DMS153 treated with DMSO at 0.1 percent for 48 hours (cell line): ENCODE data around the gene ELMO1.
"Not testable (repeated sequence)": the region's sequence is repeated elsewhere in the genome, so short reads cannot be mapped to it uniquely, and the experiment has no call there.

Experiments
- DNase-seq: peaks from one replicate; lab custom pipeline; 2025; ENCODE audit not compliant: unreplicated experiment; lab: John Stamatoyannopoulos, UW

ELMO1 gene

DNA sequence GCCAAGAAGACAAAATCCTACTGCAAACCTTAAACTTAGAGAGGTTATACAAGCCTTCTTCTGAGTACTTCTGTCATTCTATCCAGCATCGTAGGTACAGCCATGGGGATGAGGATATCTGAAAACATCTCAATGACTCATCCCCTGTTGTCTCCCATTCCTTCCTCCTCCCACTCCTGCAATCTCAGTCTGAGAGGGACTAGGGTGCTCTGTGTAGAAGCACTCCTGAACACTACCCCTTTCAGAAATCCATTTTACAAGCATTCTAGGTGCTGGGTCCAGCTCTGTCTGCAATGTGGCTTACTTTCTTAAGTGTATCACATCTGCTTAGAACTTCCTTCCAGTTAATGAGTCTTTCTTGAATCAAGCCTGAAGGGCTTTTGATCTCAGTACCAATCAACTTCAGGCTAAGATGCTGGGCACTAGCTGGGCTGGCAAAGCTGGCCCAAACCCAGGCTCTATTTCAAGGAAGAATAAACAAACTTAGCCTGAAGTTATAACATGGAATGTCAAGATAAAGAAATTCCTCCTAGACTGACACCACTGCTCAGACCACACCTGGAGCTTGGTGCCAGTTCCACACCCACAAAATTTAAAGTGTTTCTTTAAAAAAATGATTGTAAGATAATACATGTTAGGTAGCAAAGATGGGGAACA lies 454.1 kb downstream of the ELMO1 start:
- DNase-seq, result no peak

DNA sequence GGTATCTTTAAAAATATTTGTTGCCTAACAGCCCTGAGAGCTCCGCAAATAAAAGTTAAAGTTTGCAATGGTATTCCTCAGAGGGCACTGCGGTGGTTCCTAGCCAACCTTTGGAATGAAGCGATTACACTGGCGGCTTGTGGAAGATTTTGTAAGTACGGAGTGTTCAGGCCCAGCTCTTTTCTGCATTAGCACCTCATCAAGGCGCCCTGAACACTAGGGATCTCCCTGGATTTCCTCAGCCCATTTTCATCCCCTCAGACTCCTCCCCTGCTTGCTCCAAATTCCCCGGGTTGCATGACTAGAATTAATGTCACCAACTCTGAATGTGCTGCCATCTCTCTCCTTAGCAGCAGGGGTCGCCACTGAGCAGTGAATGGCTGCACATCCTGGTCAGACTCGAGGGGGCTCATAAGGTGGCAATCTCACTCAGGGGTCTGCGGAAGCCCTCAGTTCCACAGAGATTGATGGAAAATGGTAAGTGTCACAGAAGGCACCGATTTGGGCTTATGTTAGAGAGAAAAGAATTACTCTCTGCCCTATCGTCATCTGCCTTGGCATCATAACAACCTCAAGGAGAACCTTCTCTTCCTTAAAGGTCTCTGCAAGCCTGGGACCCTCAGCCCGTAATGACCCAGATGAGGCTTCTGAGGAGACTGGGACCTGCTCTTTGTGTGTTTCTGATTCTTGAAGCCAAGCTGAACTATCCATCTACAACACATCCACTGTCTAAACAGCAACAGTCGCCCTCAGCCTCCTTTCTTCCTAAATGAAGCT lies 461.5 kb downstream of the ELMO1 start:
- DNase-seq, result peak; percentile 36

DNA sequence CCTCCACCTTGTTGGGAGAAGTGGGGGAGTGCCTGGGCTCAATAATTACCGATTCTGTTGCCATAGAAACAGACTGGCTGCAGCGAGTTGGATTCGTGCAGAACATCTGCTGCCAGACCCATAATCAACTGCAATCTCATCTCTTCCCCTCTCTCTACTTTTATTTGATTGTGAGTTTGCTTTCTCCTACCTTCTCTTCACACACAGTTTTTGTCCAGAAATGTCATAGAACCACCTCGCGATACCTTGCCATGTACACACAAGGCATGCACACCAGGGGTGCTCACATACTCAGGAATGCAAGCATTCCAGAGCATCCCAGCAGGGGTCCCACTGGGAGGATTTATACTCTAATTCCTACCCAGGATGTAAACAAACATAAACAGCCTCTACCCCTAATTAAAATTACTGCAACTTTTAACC lies 462.1 kb downstream of the ELMO1 start:
- peak; percentile 18 for DNase-seq

DNA sequence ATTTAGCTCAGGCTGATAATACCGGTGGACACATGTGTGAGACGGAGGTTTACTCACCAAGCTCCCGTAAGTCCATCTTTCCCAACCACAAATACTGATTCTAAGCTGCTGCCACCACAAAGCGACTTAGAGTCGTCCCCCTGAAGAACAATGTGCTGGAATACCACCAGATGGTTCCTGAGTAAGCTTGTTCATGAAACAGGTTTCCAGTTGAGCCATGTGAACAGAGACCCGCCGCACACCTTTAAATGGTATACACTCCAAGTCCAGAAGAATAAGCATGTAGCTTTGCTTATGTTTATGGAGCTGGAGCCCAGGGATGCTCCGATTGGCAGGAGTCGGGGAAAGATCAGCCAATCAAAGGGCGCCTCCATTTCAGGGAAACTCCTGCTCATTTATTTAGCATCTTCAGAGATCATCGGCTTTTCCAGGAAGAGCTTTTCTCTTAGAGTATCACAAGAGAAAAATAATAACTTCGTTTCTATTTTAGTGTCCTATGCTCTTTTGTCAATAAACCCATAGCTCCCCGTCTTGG lies 462.7 kb downstream of the ELMO1 start:
- DNase-seq, result peak; percentile 78

DNA sequence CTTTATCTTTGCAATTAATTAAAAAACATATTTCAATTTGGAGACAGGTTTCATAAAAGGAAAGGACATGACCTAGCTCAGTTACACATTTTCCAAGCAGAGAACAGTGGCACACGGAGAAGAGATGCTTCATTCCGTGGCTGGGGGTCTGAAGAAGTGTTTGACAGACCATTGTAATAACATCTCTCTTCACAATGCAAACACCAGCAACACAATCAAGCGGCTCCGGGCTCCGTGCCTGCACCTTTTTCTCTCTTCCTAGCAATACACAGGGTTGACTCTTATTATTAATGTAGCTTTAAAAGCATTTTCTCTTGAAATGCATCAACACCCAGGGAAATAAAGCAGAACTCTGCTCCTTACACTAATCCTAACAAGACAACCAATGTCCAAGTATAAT lies 463.3 kb downstream of the ELMO1 start:
- DNase-seq, result no peak

DNA sequence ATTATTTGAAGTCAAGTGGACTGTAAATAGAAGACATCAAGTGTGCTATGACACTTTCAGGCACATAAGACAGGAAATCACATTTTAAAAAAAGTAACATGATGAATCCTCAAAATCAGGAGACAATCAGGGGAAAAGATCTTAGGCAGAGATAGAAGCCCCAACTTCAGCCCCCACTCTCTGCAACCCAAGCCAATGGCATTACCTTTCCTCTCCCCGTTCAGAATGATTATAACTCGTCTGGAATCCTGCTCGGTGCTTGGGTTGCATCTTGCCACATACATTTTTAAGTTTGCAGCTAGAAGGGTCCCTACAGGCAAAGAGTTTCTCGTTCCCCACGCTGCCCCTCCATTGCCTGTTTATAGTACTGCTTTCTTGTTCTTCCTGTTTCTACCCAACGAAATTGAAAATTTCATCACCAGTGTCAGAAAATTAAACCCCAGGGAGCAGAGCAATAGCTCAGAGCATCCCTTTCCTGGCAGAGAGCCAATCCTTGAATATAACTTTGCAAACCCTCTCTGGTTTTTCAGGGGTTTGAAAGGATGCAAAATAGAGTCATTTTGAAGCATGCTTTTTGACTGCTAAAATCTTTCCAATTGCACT lies 463.9 kb downstream of the ELMO1 start:
- DNase-seq, result peak; percentile 52

DNA sequence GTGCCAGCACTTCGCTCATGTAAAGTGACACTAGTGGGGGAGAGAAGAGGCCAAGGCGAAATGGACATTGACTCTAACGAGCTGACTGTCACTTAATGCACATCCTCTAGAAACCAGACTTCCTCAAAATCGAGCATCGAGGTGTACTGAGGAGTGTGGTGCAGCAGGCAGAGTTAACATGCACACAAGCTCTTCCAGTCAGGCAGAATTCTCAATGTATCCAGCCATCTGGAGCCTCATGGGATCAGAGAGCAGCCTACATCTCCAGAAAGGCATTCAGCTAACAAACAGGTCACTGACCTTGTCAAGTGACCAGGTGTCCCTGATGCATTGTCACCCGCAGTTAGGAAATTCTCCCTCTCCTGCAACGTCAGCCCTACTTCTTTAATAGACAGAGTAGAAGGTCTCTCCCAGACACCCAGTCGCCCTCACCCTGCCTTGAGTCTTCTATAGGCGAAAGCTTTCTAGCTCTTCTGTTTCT lies 464.6 kb downstream of the ELMO1 start:
- DNase-seq, result no peak

DNA sequence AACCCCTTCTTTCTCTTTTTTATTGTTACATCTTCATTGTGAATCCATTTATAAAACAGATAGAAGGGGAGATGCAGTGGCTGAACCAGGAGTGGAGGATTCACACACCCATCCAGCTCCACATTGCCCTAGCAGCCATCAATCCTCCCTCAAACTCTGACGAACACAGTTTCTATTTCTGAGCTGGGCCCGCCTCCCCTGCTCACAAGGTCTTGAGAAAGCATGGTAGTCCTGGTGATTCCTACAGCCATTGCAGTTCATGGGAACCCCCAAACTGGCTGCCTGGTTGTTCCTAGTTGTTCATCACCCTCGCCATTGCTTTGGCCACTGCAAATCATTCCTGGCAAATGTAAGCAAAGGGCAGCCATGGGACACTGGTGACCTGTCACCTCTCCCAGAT lies 465.9 kb downstream of the ELMO1 start:
- no peak for DNase-seq

DNA sequence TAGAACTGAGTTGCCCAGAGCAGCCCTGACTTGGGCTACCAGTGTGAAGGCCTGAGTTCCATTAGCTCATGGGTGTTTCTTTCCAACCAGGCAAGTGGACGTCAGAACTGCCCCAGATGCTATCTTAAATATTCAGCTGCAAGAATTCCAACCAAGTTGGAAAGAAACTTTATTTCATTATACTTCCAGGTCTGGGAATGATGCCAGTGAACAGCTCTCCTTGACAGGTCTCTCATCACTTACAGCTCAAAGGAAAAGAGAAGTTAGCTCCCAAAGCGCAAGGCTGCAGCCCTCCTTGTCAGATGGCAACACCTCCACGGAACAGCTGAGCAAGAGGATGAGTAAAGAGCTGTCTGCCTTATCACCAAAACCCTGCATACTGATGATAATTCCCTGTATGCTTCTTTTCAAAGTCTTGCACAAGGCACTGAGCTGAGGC lies 468.8 kb downstream of the ELMO1 start:
- DNase-seq, result no peak

DNA sequence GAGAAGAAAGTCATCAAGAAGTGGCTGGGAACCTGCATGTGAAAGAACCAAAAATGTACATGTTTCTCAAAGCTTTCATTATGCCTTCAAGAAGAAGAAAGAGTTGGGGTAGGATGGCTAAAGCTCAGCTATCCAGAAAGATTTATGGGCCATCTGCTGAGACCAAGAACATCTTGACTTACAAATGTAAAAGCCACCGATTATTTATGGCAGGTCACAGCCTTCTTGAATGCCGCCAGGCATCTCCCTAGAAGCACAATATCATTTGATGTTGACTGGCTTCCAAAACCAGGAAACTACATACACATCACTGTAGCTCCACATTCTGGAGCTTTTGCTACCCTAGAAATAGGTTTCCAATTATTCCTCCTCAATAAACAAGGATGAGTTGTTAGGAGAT lies 470.2 kb downstream of the ELMO1 start:
- no peak for DNase-seq

DNA sequence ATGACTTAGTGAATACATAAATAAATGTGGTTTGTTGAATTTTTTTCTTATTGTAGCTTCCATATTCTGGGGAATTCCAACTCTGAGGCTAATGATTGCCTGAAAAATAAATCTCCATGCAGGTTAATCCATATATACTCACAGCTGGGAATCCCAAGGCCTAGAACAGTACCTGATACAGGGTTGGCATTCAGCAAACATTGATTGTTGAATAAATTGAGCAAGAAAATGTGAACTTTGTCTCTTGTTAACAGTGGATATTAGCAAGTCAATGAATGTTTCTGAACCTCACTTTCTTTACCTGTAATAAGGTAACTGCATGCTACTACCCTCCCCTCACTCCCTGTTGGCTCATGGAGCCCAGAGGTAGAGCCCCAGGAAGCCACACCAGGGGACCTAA lies 470.8 kb downstream of the ELMO1 start:
- DNase-seq, result no peak

DNA sequence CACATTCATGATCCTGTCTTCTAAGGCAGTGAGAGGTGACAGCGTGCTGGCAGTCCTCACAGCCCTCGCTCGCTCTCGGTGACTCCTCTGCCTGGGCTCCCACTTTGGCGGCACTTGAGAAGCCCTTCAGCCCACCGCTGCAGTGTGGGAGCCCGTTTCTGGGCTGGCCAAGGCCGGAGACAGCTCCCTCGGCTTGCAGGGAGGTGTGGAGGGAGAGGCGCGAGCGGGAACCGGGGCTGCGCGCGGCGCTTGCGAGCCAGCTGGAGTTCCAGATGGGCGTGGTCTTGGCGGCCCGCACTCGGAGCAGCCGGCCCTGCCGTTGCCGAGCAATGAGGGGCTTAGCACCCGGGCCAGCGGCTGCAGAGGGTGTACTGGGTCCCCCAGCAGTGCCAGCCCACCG lies 475.1 kb downstream of the ELMO1 start:
- DNase-seq, result not testable (repeated sequence)

DNA sequence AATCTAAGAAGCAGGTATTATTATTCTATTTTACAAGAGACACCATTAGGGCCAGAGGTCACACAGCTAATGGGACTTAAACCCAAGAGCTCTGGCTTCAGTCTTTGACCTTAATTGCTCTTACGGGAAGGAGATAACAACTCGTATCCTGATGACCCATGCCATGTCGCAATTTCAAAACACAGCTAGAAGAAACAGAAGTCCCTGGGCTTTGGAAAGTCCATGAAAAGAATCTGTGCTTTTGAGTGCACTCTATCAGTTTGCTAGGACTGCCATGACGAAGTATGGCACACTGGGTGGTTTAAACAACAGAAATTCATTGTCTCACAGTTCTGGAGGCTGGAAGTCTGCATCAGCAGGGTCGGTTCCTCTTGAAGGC lies 476.5 kb downstream of the ELMO1 start:
- no peak for DNase-seq

DNA sequence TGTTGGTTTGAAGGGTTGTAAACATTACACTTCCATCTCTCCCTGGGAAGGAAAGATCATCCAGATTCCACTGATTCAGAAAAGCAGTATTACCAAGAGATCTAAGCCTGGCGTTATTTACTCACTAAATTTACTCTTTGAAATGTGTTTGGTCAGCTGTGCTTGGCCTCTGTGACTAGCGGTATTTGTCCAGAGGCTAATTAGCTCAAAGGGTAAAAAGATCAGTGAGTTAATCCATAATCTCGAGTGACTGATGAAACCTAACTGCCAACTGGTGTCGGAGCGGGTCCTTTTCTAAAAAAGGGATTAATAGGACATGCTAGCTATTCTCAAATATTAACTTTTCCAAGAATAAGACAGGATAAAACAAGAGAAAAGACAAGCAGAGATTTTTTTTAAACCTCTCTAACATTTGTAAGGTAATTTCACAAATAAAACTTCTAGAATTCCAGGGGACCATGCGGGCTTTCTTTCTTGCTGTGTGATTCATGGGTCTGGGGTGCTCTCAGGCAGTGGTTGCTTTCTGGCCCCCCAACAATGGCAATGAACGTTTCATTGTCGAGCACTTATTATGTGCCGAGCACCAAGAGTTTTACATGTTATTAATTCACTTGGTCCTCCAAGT lies 477.0 kb downstream of the ELMO1 start:
- DNase-seq, result peak; percentile 44

DNA sequence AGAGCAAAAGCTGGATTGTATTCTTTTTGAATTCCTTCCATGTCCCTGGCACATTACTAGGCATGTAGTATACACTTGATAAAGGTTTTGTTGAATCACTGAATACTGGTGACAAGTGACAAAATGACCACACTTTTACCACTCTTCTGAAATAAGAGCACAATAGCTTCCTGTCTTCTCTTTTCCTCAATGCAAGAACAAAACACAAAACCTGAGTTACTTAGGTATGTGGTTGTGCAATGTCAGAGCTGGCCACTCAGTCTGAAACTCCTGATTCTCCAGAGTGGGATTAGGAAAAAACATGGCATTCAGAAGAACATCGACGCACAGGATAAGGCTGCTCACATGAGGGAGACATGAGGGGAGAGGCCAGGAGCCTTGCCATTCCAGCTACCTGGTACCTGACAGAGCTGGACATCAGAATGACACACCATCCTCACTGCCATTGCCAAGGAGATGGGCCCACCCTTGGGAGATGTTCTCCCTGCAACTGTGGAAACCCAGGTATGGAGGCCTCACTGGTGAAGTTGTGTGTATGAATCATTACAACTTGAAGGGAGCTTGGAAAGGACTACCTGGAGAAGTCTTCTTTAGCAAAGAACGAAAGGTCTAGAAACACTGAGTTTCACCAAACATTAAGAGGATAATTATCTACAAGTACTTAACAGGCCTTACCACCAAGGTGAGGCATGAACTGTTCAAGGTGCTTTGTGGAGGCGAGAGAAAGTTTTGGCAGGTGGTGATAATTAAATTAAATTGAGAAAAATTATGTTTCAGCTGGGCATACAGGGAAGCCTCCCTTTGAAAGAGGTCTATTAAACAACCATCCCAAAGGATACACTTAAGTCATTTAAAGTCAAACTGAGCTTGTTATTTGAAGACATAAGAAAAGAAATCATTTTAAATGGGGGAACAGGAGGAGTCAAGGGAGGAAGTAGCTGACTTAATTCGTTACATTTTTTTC lies 477.8 kb downstream of the ELMO1 start:
- DNase-seq, result no peak

DNA sequence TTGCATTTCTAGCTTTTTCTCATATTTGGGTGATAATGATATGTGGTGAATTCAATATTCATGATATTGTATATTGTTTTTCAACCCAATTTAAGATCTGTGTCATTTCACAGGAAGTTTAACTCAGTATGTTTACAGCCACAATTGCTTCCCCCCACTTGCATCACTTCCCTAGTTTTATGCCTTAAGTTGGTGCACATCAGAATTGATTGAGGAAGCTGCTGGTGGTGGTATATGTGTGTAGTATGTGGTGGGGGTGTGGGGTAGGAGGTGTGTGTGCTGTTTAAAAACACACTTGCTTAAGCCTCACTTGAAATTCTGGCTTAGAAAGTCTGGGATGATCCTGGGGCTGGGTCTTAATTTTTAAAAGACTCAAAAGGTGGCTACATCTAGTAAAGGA lies 479.3 kb downstream of the ELMO1 start:
- DNase-seq, result no peak

DNA sequence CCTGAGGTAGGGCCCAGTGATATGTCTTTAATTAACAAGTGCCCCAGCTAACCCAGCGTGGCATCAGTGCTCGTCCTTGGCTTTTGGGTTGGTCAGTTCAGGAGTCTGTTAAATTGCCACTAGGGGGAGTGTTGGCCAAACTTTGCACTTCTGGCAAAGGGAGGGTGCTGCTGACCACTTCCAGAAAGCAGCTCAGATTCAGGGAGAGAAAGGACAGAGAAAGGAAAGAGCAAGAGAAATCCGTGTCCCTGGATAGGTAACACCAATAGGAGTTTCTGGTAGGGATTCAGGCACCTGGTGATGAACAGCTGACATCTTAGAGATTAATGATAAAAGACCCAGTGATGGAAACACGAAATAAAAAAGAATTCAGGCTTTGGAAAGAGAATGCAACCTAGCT lies 481.3 kb downstream of the ELMO1 start:
- no peak for DNase-seq

DNA sequence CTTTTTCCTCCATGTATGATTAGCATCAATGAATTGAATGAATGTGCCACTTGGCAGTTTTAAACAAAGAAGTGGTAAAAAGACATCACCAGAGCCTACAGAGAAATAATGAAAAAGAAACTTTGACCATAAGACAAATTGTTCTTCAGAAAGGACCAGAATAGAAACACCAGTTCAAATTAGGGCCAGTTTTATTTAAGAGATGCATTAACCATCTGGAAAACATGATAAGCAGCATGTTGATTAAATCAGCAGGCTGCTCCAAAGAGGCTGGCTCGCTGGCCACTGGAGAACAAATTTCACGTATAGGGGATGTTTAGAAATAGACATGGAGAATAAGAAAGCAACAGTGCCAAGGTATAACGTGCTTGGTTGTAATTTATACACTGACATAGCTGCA lies 482.0 kb downstream of the ELMO1 start:
- no peak for DNase-seq

DNA sequence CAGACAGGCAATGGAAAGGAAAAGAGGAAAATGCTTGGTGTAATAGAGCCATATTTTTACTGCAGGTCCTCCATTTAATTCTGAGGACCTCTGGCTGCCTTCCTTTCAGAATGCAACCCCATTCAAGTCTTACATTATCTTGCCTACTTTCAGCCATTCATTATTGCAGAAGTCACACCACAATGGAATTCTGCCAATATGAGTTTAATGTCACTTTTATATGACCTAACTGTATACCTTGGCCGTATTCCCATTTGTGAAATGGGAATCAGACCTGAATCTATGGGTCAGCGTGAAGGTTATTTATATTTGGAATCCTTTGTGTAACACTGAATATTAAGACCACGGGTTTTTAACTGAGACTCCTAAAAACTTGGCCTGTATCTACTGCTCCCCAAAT lies 482.6 kb downstream of the ELMO1 start:
- DNase-seq, result peak; percentile 34

DNA sequence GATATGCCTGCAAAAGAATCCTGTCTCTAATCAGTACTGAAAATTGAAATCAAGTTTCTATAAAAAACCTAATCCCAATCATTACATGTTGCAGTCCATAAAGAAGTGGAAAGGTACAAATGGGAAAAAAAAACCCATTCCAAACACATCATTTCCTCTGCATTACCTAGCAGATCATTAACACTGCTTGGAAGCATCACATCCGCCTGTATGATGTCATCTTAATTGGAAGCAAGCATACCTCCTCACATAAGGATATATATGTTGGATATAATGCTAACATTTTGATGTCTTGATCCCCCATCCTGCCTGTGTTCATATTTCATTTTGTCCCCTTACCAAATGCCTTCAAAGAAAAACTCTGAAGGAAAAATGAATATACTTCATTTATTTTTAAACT lies 483.0 kb downstream of the ELMO1 start:
- no peak for DNase-seq
